Panc1 (cell line): ENCODE results near the gene NXF1.

Experiments used
- CTCF ChIP-seq: fragments of 450-650 bp; IDR thresholded peaks from 2 replicates; pipeline ENCODE4 v1.5.1; 2017; ENCODE audit warnings: mild to moderate bottlenecking
- POLR2AphosphoS5 ChIP-seq: IDR thresholded peaks from 2 replicates; pipeline ENCODE4 v1.6.1; 2012; ENCODE audit warnings: mild to moderate bottlenecking, low read depth, low read length, moderate library complexity
- REST ChIP-seq, 2 experiments: IDR thresholded peaks; 2 replicates each; pipeline ENCODE4 v1.6.1; 2011 to 2012; ENCODE audit warnings: low read depth in 2 of 2, control low read depth in 1 of 2, low read length in 1 of 2, mild to moderate bottlenecking in 1 of 2, moderate library complexity in 1 of 2; ENCODE audit not compliant: insufficient read depth in 1 of 2

GRCh38 chr11:62830904-62831519 is 25.8 kb upstream of the NXF1 start:
- TF ChIP-seq CTCF (no peak), REST (IDR thresholded peaks at IDR 0.05; ENCODE audit: insufficient read depth in 1 of 2, low read depth in 2 of 2, low read length in 1 of 2) (no peak), POLR2AphosphoS5 (no peak)
